ENCODE data around the gene LYG1. TPM values are rescaled to one million over a fixed set of nuclear protein-coding genes. Genes with fewer than 3 reads are reported as not detected.
"Not testable (repeated sequence)": the region's sequence is repeated elsewhere in the genome, so short reads cannot be mapped to it uniquely, and the experiment has no call there.

Gene LYG1
- polyA plus RNA-seq, 3 donors from 2014 or later = 0.61 TPM; not detected in 2

DNA sequence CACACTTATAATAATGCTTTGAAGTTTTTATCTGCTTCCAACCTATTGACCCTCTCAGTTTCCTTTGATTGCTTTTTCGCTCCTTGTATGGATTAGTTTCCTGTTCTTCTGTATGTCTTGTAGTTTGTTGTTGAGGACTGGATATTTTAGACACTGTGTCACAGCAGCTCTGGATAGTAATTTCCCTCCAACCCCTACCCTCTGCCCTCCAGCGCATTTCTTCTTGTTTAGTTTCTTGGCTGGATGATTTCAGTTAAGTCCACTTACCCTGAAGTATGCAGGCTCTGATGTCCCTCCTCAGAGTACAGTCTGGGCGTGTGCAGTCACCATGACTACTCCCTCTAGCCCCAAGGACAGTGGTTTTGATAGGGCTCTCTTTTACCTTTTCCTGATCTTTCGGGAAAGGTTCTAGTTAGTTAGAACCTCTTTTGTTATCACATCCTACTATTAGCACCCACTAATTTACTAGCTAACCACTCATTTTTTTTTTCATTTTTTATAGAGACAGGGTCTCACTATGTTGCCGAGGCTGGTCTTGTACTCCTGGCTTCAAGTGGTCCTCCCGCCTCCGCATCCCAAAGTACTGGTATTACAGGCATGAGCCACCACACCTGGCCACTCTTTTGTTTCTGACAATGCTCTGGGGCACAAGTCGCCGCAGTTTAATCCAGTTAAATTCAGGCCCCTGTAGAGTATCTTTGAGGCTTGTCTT lies 16.3 kb upstream of the LYG1 start:
- Mint-ChIP-seq H3K27me3 (ENCODE audit: low read depth in 3 of 3) (peaks cover 0 to 4% (median 0%) of the 10 kb centered on the region in 3 donors), H3K27ac (no peak overlapping the region)
- no peak for DNase-seq

DNA sequence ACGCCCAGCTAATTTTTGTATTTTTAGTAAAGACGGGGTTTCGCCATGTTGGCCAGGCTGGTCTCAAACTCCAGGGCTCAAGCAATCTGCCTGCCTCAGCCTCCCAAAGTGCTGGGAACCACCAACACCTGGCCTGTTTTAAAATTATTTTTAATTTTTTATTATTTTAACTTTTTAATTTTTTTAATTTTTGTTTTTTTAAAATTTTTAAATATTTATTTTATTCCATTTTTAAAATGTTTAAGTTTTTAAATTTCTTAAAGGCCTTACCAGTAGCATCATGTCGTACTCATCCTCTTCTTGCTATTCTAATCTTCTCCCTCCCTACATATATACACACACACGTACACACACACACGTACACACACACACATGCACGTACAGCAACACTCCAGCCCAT lies 1.4 kb downstream of the LYG1 start:
- H3K4me1 Mint-ChIP-seq = no peaks in the 10 kb centered on the region
- no peak for DNase-seq
- no peak overlapping the region for H3K27ac Mint-ChIP-seq
- peaks cover 9 to 30% (median 12%) of the 10 kb centered on the region in 3 donors for H3K36me3 Mint-ChIP-seq
- peaks cover 2% of the 10 kb centered on the region in 3 donors for H3K27me3 Mint-ChIP-seq (ENCODE audit: low read depth in 3 of 3)
- no peaks in the 10 kb centered on the region for H3K9me3 Mint-ChIP-seq
- no peak overlapping the region for H3K4me3 Mint-ChIP-seq

More for the DNA sequence above, 16.3 kb upstream of the LYG1 start:
- Mint-ChIP-seq H3K4me1 (no peaks in the 10 kb centered on the region), H3K4me3 (no peak overlapping the region), H3K9me3 (no peaks in the 10 kb centered on the region), H3K36me3 (peaks cover 19 to 47% (median 25%) of the 10 kb centered on the region in 3 donors)

DNA sequence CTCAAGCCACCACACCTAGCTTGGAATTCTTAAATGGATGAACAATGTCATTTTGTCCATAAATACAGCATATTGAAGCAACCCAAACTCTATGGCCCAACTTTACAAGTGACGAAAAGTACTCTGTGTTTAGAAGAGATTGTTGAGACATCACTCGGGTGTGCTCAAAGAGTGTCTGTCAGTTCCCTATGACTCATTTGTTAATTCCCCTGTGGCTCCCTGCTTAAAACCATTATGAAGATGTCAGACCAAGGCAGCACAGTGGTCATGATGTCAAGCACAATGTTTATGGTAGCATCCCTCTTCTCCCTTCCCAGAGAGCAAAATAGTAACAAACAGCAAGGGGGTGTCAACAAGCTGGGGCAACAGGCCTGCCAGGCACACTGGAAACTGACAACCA lies 3.0 kb downstream of the LYG1 start:
- H3K4me1 Mint-ChIP-seq = no peaks in the 10 kb centered on the region
- H3K27me3 Mint-ChIP-seq (ENCODE audit: low read depth in 3 of 3) = peaks cover 2% of the 10 kb centered on the region in 3 donors
- H3K4me3 Mint-ChIP-seq = no peak overlapping the region
- no peaks in the 10 kb centered on the region for H3K9me3 Mint-ChIP-seq
- no peak for DNase-seq
- peaks cover 5 to 21% (median 12%) of the 10 kb centered on the region in 3 donors for H3K36me3 Mint-ChIP-seq
- no peak overlapping the region for H3K27ac Mint-ChIP-seq

DNA sequence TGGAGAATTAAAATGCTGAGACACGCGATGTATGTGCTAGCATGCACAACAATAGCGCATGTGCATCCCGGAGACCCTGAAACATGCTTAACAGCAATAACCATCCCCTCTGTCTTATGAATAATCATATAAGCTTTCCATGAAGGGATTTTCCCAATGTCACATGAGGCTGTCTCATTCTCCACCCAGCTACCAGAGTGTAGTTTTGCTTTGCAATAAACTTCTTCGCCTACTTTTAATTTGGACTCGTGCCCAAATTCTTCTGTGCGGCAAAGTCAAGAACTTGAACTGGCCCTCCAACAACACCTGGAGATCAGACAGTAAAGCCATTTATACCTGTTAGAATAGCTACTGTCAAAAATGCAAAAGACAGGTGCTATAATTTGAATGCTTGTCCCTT lies 15.5 kb downstream of the LYG1 start:
- Mint-ChIP-seq H3K9me3 (peaks cover 0 to 1% (median 0%) of the 10 kb centered on the region in 6 donors), H3K36me3 (peaks cover 20 to 26% (median 22%) of the 10 kb centered on the region in 3 donors), H3K4me1 (no peaks in the 10 kb centered on the region), H3K27ac (no peak overlapping the region), H3K27me3 (ENCODE audit: low read depth in 3 of 3) (no peaks in the 10 kb centered on the region), H3K4me3 (no peak overlapping the region)
- no peak for DNase-seq

DNA sequence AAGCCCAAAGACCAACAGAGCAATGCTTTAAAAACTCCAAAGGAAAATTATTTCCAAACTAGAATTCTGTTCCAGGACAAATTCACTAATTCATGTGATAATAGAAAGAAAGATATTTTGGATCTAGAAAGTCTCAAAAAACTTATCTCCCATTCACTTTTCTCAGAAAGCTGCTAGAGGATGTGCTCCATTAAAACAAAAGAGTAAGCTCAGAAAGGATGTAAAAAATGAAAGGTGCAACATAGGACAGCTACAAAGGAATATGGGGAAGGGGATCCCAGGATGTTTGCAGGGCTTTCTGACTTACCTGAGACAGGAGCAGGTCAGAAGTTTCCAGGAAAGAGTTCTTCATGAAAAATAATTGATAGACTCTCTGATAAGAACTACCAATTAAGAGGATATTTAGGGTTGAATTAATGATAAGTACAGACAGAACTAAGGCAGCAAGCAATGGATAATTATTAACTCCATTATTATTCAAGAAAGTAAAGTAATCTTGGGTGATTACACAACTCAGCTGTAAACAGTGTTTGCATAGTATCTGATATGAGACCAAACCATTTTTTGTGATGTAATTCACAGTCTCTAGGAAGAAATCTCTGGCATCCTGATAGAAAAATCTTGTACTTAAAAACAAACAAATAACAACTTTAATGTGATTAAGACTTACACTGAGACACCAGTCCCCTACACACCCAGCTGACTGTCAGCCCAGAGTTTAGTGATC lies 20.9 kb downstream of the LYG1 start:
- H3K4me1 Mint-ChIP-seq = no peaks in the 10 kb centered on the region
- H3K9me3 Mint-ChIP-seq = peaks cover 0 to 6% (median 4%) of the 10 kb centered on the region in 6 donors
- no peaks in the 10 kb centered on the region for H3K27me3 Mint-ChIP-seq (ENCODE audit: low read depth in 3 of 3)
- DNase-seq = no peak
- no peak overlapping the region for H3K27ac Mint-ChIP-seq
- H3K4me3 Mint-ChIP-seq = no peak overlapping the region
- peaks cover 26 to 38% (median 31%) of the 10 kb centered on the region in 3 donors for H3K36me3 Mint-ChIP-seq

DNA sequence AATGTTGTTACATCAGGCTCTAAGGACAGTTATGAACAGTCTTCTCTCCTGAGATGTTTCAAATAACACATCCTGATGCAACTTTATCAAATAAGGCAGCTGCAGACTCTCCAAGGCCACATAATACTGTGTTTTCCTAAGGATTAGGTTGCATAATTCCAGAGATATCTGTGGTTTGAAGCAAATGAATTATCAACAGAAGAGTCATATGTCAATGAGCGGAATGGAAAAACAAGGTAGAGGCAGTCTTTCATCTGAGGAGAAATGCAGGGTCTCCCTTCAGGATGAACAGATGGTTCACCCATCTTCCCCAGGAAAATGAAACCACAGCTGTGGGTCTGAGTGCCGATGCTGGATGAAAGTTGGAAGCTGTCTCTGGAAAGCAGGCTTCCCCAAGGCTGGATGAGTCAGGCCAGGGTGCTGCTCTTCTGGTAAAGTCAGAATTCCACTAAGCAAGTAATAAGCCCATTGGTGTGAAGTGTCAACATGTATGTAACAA lies 22.2 kb downstream of the LYG1 start:
- no peak overlapping the region for H3K27ac Mint-ChIP-seq
- no peaks in the 10 kb centered on the region for H3K27me3 Mint-ChIP-seq (ENCODE audit: low read depth in 3 of 3)
- peaks cover 26 to 32% (median 31%) of the 10 kb centered on the region in 3 donors for H3K36me3 Mint-ChIP-seq
- no peak for DNase-seq
- H3K4me3 Mint-ChIP-seq = no peak overlapping the region
- peaks cover 0 to 6% (median 4%) of the 10 kb centered on the region in 6 donors for H3K9me3 Mint-ChIP-seq
- H3K4me1 Mint-ChIP-seq = no peaks in the 10 kb centered on the region

DNA sequence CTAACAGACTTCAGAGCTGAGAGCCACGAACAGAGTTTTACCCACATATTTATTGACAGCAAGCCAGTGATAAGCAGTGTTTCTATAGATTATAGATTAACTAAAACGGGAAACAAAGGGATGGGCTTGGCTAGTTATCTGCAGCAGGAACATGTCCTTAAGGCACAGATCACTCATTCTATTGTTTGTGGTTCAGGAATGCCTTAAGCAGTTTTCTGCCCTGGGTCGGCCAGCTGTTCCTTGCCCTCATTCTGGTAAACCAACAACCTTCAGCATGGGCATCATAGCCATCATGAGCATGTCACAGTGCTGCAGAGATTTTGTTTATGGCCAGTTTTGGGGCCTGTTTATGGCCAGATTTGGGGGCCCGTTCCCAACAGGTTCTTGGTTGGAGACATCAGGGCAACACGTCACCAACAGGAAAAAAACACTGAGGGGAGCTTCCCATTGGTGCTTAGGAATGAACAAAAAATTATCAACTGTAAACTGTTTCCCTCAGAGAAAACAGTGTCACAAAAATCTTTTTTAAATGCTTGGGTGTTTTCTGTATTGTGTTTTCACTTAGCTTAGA lies 22.7 kb downstream of the LYG1 start:
- H3K27ac Mint-ChIP-seq; H3K9me3 Mint-ChIP-seq; H3K27me3 Mint-ChIP-seq (ENCODE audit: low read depth in 3 of 3); DNase-seq; H3K4me1 Mint-ChIP-seq; H3K4me3 Mint-ChIP-seq: not testable (repeated sequence)
- peaks cover 23 to 31% (median 29%) of the 10 kb centered on the region in 3 donors for H3K36me3 Mint-ChIP-seq

DNA sequence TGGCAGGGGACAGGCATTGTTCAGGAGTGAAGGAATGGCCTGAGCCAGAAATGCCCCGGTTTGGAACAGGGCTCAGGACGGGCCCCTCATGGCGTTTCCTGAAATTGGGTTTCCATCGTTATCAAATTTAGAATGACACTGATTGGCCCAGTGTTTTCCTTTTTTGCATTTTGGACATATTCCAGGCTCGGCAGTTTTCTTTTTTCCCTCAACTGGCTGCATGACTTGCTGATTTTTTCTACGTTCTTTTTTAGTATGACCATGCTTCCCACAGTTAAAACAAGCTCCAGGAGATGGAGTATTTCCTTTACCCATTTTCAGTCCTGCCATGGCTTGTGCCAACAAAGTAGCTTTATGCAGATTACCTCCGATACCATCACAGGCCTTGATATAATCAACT lies 25.1 kb downstream of the LYG1 start:
- H3K4me1 Mint-ChIP-seq = no peaks in the 10 kb centered on the region
- H3K9me3 Mint-ChIP-seq = peaks cover 10 to 20% (median 16%) of the 10 kb centered on the region in 6 donors
- DNase-seq = no peak
- no peak overlapping the region for H3K4me3 Mint-ChIP-seq
- H3K27me3 Mint-ChIP-seq (ENCODE audit: low read depth in 3 of 3) = no peaks in the 10 kb centered on the region
- H3K36me3 Mint-ChIP-seq = peaks cover 27 to 30% (median 27%) of the 10 kb centered on the region in 3 donors
- H3K27ac Mint-ChIP-seq = no peak overlapping the region

DNA sequence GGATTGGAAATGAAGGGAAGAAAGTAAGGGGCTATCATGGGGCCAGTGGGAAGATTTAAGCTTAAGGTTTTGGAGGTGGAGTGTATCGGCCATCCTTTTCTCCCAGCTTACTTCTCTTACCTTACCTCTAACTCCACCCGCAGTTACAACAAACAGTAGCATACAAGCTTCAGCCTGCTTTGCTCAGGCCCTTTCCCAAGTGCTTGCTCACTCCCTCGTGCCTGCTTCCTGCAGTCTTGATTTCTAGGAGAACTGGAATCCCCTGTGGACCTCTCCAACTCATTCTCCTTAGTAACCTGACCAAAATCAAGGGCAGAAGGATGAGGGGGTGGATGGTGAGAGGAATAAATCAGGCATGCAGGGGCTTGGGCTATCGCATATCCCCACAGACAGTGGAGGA lies 39.8 kb downstream of the LYG1 start:
- Mint-ChIP-seq H3K4me1 (no peaks in the 10 kb centered on the region), H3K27me3 (ENCODE audit: low read depth in 3 of 3) (peaks cover 0 to 1% (median 0%) of the 10 kb centered on the region in 3 donors), H3K4me3 (no peak overlapping the region), H3K36me3 (peaks cover 3 to 5% (median 3%) of the 10 kb centered on the region in 3 donors), H3K9me3 (no peaks in the 10 kb centered on the region), H3K27ac (no peak overlapping the region)
- DNase-seq = no peak

DNA sequence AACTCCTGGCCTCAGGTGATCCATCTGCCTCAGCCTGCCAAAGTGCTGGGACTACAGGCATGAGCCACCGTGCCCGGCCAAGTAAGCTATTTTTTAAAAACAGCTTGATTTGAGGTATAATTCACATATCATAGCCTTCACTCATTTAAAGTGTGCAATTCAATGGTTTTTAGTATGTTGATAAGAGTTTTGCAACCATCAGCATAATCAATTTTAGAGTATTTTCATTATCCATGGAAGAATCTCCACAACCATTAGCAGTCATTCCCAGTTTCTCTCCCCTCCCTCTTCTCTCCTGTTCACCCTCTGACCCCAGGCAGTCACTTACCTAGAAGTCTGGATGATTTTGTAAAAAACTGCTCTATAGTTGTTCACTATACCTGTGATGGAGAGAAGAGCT lies 40.8 kb downstream of the LYG1 start:
- H3K4me1 Mint-ChIP-seq = no peaks in the 10 kb centered on the region
- H3K27me3 Mint-ChIP-seq (ENCODE audit: low read depth in 3 of 3) = peaks cover 0 to 1% (median 0%) of the 10 kb centered on the region in 3 donors
- no peak overlapping the region for H3K27ac Mint-ChIP-seq
- peaks cover 0 to 5% (median 3%) of the 10 kb centered on the region in 3 donors for H3K36me3 Mint-ChIP-seq
- no peak for DNase-seq
- H3K4me3 Mint-ChIP-seq = no peak overlapping the region
- H3K9me3 Mint-ChIP-seq = no peaks in the 10 kb centered on the region

DNA sequence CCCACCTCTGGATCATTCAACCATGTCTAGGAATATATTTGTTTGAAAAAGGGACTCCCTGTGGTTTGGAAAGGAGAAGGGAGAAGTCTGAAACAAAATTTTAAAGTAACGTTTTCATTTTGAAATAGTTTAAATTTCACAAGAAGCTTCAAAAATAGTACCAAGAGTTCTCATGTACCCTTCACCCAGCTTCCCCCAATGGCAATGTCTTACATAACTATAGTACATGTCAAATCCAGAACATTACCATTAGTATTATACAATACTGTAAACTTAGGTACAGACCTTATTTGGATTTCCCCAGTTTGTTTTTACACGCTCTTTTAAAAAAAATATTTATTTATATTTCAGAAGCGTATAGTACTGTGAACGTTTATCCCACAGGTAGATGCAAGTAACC lies 41.5 kb downstream of the LYG1 start:
- peaks cover 0 to 1% (median 0%) of the 10 kb centered on the region in 3 donors for H3K27me3 Mint-ChIP-seq (ENCODE audit: low read depth in 3 of 3)
- no peaks in the 10 kb centered on the region for H3K9me3 Mint-ChIP-seq
- H3K4me1 Mint-ChIP-seq = no peaks in the 10 kb centered on the region
- no peak overlapping the region for H3K27ac Mint-ChIP-seq
- peaks cover 0 to 5% (median 3%) of the 10 kb centered on the region in 3 donors for H3K36me3 Mint-ChIP-seq
- DNase-seq = no peak
- H3K4me3 Mint-ChIP-seq = no peak overlapping the region

DNA sequence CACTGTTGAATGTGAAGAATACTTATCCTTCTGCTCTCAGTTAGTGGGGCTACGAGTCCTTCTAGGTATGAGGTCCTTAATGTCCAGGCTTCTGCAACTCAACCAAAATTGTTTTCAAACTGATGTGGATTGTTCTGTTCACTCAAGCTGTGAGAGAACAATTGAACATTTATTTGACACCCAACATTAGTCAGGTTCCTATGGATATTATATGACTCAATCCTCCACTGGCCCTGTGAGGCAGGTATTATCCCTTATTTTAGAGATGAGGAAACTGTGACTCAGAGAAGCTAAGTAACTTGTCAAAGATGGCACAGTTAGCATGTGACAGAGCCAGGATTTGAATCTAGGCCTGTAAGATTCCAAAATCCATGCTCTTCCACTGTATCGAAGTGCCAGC lies 44.3 kb downstream of the LYG1 start:
- H3K27me3 Mint-ChIP-seq (ENCODE audit: low read depth in 3 of 3) = no peaks in the 10 kb centered on the region
- no peaks in the 10 kb centered on the region for H3K4me1 Mint-ChIP-seq
- no peak for DNase-seq
- no peaks in the 10 kb centered on the region for H3K36me3 Mint-ChIP-seq
- H3K9me3 Mint-ChIP-seq = no peaks in the 10 kb centered on the region
- no peak overlapping the region for H3K27ac Mint-ChIP-seq
- no peak overlapping the region for H3K4me3 Mint-ChIP-seq

DNA sequence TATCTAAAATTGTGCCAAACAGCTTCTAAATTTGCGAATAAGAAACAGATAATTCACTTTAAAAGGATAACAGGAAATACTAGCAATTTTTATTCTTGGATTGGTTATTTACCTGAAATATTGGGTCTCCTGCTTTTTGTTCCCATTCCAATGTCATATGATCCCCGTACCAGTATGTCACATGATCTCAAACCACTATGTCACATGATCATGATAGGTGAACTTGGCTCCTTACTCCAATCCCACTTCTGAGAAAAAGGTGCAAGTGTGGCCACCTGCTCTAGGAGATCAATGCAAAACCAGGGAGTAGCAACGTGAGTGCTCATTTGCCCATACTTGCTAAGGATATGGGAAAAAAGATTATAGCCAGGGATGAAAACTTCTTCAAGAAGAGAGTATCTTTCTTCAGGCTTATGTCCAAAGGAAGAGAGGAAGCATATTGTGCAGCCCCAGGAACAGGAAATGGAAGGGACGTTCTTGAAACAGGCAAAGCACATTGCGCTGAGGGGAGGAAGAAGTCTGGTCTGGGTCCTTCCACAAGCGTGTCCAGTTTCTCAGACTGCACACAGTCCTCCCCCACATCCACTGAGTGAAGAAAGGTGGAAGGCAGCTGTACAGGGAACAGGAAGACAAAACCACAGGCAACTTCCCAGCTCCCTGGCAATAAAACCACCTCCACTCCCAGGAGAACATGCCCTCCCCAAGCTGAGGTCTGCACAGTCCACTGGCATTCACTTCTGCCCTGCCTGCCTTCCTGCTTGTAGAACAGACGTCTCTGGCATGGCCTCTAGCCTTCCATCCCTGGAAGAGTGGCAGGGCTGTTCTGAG lies 45.3 kb downstream of the LYG1 start, which contains the start of gene LYG2:
Gene LYG2, minus strand, starts transcription at position 176 of the 828 bp plus-strand sequence. CDS start 1,406 bp downstream, outside the sequence.
- Mint-ChIP-seq H3K36me3 (no peaks in the 10 kb centered on the region), H3K27me3 (ENCODE audit: low read depth in 3 of 3) (no peaks in the 10 kb centered on the region), H3K9me3 (no peaks in the 10 kb centered on the region), H3K4me3 (no peak within 1 kb of the TSS), H3K4me1 (no peaks in the 10 kb centered on the region), H3K27ac (peak within 1 kb of the TSS in 1 of 6 donors; percentile 62)
- DNase-seq = no peak
